NCI-H2107 treated with DMSO at 0.1 percent for 48 hours (cell line): Measurements from ENCODE around the gene SNN.

Experiments
- DNase-seq: peaks from one replicate; lab custom pipeline; 2025; ENCODE audit not compliant: unreplicated experiment; lab: John Stamatoyannopoulos, UW

SNN gene

DNA sequence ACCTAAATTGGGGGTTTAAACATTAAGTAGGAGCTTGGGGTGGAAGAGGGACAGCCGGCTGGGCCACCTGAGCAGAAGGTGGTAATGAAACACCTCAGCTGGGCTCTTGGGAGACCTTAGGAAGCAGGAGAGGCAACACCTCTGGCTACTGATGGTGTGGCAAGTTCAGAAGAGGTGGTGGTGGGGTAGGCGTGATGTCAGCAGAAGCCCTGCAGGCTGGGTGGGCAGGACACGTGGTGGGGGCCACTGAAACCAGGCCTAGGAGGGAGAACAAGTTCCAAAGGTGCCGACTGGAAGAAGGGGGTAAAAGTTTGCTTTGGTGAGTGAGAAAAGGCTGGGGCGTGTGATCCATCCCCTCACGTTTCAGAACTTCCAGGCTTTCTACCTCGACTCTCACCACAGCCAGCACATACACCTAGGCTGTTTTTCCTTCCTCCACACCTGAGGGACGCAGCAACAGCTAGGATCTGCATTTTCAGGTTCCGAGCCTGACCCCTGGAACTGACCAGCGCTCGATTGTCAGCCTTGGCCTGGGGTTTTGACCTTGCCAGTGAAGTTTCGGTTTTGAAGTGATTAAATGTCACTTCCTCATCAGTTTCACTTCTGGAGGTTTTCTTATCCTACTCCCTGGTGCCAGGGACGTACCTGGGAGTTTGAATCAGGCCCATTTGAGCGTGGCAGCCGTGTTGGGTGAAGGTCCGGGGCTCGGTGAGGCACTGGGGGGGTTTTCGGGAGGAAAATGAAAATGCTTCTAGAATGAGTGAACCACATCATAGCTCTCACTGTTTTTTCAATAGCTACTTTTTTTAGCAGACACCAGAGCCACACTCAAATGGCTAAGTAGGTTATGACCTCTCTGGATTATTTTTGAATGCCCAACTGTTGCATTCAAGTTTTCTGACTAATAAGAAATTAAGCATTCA, 10.0 kb downstream of the SNN start:
- DNase-seq: no peak

DNA sequence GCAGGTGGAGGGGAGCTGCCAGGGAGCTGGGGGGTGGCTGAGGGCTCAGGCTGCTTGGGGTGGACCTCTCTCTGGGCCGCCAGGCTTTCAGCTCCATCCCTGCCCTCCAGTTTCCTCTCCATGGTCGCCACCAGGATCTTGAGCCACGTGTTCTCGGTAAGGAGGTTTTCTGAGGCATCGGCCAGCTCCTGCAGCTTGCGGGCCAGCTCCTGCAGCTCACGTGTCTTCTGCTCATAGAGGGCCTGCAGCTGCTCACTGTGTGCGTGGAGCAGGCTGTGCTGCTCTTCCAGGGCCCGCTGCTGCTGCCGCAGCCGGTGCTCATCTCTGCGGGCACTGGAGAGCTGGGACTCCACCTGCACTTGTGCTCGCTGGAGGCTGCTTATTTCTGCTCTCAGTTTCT, 11.0 kb downstream of the SNN start:
- no peak for DNase-seq

- no peak for DNase-seq
Observed at GRCh38 chr16:11679941-11680911, 12.0 kb downstream of the SNN start.

GRCh38 chr16:11681556-11681955, 13.3 kb downstream of the SNN start:
- no peak for DNase-seq

DNA sequence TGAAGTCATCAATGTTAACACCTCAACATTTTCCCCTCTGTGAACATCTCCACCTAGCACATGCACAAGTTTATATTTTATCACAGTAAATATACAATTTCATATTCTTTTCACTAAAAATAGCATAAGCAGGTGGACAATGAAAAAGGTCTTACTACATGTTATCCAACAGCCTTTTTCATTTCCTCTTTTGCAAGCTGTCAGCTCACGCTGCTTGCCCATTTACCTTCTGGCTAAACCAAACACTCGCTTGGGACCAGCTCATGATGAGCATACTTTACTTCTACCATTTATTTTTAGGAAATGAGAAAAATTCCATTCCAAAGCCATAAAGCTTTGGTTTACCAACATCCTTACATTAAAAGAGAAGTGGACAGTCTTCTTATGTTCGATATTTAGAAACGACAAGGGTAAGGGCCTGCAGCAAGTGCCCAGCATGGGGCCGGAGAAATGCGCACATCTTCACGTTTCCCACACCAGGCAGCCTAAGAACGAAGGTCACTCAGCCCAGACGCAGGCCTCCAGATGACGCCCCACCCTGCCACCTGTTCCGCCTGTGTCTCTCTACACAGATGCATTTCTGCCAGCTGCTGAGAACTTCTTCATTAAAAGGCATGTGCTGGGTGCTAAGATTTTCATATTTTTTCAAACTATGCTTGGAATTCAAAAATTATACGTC, 13.9 kb downstream of the SNN start:
- no peak for DNase-seq

- no peak for DNase-seq
Observed at GRCh38 chr16:11682655-11683096, 14.4 kb downstream of the SNN start.

DNA sequence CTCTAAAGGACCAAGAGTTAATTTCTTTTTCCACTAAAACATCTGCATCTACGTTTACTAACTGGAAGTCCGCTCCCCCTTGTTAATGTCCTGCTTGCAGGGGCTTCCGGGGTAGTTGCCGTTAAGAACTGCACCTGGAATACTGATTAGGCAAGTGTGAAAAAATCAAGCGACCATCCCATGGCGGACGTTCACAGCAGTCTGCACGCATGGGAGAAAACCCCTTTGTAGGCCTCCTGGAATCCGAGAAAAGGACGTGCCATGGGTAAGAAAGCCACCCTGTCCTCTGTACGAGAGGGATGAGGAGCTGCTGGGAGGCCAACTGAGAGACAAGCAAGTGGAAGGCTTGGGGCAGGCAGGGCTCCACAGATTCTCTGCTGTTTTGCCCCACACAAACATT, 14.9 kb downstream of the SNN start:
- DNase-seq: no peak

DNA sequence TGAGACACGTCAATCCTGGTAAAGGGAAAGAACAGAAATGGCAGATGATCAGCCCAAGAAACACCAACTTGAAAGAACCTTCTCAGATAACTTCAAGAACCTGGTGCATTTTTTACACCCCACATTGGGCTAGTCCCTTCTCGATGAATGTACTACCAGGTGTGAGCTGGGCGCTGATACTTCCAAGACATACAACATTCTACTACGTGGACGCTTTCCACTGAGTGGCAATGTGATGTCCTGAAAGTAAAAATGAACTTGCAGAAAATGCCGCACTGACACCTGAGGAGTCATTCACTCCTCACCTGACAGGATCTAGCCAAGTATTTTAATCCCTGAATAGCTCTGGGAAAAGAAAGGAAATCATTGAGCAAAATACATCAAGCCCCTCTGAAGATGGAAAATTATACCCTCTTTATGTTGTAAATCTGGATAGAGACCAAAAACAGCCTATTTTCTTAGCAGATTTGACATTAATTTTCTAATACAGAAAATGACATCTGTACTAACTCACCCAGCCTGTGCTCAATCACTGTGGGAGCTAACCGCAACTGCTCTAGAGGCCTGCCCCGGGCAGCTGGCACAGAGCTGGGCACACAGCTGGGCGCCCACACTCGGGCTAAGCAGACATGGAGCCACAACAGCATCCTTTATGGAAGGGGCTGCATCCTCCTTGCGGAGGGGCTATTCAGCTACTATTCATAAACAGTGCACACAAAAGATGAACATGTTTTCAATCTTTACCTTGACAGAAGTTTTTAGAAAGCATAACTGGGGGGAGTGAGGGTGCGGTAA, 16.2 kb downstream of the SNN start:
- DNase-seq: no peak

DNA sequence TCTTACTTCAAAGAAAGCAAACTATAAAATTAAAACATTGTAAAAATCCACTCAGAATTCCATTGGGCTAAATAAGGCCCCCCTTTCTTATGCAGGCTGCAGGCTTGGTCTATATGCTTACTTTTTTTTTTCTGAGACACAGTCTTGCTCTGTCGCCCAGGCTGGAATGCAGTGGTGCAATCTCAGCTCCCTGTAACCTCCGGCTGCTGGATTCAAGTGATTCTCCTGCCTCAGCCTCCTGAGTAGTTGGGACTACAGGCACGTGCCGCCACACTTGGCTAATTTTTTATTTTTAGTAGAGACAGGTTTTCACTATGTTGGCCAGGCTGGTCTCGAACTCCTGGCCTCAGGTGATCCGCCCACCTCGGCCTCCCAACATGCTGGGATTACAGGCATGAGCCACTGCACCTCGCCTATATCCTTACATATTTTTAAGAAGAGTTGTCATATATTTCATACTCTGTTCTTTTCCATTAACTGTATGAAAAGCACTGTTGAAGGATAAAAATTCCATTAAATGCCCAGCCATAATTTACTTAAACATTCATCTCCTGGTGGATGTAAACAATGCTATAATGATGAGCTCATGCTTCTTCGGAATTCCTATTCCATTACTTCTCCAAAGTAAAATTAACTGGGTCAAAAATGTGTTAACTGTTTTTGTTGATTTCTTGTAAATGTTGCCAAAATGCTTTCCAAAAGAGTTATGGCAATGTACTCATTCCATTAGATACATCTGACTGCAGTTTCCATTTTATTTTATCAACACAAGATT, 17.8 kb downstream of the SNN start:
- DNase-seq: no peak

GRCh38 chr16:11686713-11687380, 18.6 kb downstream of the SNN start:
- no peak for DNase-seq

DNA sequence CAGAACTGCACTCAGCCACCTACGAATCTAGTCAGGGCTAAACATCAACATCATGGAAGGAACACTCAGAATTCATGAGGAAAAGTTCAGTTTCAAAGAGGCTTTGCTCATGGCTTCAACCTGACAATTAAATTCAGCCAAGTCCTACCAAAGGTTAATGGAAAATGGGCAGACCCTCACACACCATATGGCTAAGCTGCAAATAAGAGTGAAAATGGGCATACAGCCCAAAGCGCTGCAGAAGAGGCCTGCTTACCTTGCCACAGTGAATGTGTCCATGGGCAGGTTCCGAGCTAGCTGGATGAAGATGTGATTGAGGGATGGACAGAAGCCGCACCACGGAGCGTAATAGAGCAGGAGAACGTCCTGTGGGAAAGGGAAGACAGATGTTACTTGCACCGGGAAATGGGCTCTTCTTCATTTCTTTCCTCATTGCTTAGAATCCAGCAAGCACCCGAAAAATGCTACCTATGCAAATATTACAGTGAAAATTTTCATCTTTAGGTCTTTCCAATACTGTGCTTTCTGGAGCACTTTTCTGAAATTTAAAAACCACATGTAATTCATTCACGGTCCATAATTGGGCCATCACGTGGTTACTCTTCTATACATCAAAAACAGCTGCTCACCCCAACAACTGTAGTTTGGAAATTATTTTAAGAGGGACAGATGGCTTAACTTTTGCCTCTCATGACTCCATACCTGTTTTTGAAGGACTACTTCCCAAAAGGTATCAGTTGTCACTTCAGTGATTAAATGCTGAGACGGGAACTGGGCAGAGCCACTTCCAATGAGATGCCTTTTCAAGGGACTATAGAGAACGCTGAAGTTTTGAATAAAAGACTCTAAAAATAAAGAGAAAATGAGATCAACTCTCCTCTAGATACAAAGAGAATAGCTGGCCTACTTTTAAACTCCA, 19.6 kb downstream of the SNN start:
- peak; percentile 24 for DNase-seq

DNA sequence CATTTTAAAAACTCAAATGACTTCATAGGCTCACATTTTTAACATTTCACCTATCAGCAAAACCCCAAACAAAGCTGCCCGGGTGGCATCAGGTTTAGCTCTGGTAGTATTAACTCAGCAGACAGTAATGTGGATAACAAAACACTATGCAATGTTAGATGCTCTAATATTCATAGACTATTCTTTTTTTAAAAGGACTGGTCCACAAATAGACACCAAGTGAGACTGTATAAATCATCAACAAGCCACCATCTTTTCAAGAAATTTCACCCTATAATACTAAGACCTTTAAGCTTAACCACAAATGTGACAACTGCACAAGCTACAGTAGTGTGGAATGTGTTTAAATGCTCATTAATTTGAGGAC, 20.2 kb downstream of the SNN start:
- DNase-seq: no peak

GRCh38 chr16:11689031-11689840, 21.0 kb downstream of the SNN start:
- no peak for DNase-seq

GRCh38 chr16:11691235-11691634, 23.0 kb downstream of the SNN start:
- DNase-seq: no peak

DNA sequence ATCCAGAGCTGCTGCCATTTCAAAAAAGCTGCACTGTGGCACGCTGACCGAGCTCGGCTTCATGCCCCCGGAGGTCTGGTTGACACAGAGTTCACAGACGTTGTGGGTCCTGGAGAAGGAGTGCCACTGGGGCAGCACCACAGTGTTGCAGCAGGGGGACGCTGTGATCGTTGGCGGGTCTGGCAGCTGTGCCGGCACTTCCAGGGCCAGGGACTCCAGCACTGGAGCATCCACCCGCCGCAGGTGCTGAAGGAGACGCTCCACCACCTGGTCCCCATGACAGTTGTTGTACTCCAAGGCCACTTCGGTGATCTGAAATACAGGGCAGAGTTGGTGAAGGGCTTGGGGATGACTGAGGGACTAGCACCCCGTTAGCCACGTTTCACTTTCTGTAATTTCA, 23.5 kb downstream of the SNN start:
- no peak for DNase-seq

- DNase-seq: no peak
Observed at GRCh38 chr16:11692171-11692570, 23.9 kb downstream of the SNN start.

- no peak for DNase-seq
Observed at GRCh38 chr16:11692651-11693050, 24.4 kb downstream of the SNN start.
